DMS153 treated with DMSO at 0.1 percent for 48 hours (cell line): ENCODE results near the gene MFSD6.
"Not testable (repeated sequence)": the region's sequence is repeated elsewhere in the genome, so short reads cannot be mapped to it uniquely, and the experiment has no call there.

Experiments
- DNase-seq: peaks from one replicate; lab custom pipeline; 2025; ENCODE audit not compliant: unreplicated experiment; lab: John Stamatoyannopoulos, UW

Gene MFSD6

DNA sequence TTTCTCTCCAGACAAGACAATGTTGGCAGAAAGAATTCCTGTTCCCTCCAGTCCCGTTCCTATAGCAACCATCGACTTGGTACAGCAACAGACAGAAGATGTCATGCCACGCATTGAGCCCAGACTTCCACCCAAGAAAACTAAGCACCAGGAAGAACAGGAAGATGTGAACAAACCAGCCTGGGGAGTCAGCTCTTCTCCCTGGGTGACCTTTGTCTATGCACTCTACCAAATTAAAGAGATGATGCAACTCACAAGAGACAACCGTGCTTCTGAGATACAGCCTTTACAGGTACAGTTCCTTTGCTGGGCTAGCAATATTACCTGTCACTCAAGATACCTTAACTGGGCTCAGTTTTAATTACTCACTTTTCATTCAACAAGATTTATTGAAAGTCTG lies 89.3 kb downstream of the MFSD6 start:
- no peak for DNase-seq

DNA sequence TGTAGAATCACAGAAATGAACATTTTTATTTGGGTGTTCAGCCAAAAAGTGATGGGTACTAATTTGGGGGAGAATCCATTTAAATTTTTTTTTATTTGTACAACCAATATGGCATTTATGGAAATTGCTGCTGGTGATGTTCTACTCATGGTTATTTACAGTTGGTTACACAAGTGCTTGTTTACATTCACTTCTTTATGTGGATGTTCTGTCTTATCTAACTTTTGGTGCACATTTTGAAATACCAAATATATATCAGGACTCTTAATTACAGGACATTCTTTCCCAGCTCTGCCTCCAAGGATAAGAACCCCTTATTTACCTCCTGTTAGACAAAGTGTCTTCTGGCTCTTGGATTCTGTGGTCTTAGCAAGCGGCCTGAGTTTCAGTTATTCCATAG lies 91.1 kb downstream of the MFSD6 start:
- DNase-seq = no peak

GRCh38 chr2:190500054-190500502 lies 91.9 kb downstream of the MFSD6 start:
- DNase-seq = no peak

- no peak for DNase-seq
Observed at GRCh38 chr2:190501231-190501630, 93.1 kb downstream of the MFSD6 start.

- DNase-seq = no peak
Observed at GRCh38 chr2:190501702-190502407, 93.7 kb downstream of the MFSD6 start.

GRCh38 chr2:190503088-190503487 lies 94.9 kb downstream of the MFSD6 start:
- DNase-seq = no peak

GRCh38 chr2:190504912-190505311 lies 96.8 kb downstream of the MFSD6 start:
- DNase-seq = no peak

- DNase-seq = no peak
Observed at GRCh38 chr2:190505696-190506095, 97.5 kb downstream of the MFSD6 start.

- peak; percentile 90 for DNase-seq
Observed at GRCh38 chr2:190506666-190507065, 98.5 kb downstream of the MFSD6 start.

DNA sequence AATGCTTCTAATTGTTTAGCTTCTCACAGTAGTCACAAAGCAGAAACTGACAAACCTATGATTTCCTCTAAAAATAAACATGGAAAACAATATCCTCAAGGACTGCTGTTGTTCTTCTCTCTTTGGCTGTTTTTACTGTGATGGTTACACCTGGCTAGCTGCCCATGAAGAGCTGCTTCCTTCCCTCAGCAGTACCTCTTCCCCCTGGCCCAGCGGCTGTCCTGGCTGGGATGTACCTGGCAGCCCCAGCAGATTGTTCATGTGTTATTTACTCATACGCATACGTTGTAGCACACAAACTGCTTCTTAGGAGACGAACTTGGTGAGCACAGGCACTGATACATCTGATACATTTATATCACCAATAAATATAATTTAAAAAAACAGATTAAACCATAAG lies 99.0 kb downstream of the MFSD6 start:
- peak; percentile 66 for DNase-seq

GRCh38 chr2:190509895-190510294 lies 101.7 kb downstream of the MFSD6 start:
- not testable (repeated sequence) for DNase-seq

DNA sequence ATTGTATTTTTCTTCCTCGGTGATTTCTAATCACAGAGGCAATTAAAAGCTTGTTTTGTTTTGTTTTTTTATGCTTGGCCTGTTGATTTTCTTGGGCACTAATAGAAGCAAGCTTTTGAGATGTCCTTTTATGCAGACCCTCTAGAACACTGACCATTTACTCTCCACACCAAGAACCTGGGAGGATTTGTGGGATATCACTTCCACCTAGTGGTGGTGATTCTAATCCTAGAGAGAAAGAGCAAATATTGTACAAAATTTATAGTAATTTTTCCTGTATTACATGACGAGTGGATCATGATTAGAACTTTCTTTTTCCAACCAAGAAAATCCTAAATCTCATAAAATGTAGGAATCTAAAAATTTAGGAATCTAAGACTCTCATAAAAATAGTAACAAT lies 102.9 kb downstream of the MFSD6 start:
- DNase-seq = no peak

DNA sequence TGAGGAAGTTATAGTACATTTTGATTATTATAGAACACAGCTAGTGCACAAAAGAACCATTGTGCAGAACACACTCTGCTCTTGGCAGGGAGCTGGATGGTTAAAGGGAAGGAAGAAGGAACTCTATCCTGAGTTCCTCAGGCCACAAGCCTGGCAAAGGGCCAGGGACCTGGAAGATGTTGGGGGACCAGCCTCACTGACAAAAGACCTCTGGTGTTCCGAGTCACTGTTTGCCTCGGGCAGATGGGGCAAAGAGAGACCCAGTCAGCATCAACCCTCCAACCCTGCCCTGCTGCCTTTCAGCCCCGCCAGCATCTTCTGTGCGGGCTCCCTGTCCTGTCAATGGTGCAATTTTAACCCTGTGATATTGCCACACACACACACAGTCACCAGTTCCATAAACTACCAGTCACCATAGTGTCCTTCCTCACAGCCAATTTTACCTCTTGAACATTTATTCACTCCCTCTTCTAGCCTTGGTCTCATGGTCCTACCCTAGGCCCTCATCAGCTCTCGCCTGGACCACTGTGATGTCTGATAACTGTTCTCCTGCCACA lies 104.5 kb downstream of the MFSD6 start:
- no peak for DNase-seq

DNA sequence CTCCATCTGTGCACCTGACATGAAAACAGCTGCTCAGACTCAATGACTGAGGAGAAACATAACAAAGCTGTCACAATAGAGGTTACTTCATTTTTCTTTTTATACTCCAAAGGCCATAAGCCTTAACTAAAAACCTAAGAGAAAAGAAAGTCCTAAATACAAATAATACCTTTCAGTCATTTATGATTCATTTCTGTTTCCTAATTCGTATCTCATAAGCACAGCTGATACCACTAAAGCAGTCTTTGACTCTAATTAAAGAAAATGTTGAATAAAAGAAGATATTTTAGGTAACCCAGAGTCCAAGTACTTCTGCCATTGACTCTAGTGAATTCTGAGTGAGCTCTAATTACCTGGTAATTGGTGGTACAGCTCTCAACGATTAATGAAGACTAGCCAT lies 105.7 kb downstream of the MFSD6 start:
- DNase-seq = no peak

GRCh38 chr2:190514676-190515075 lies 106.5 kb downstream of the MFSD6 start:
- no peak for DNase-seq

GRCh38 chr2:190515687-190516086 lies 107.5 kb downstream of the MFSD6 start:
- DNase-seq = no peak

- DNase-seq = no peak
Observed at GRCh38 chr2:190517468-190517867, 109.3 kb downstream of the MFSD6 start.

GRCh38 chr2:190519975-190520767 lies 112.0 kb downstream of the MFSD6 start:
- no peak for DNase-seq

- no peak for DNase-seq
Observed at GRCh38 chr2:190524928-190525327, 116.8 kb downstream of the MFSD6 start.

GRCh38 chr2:190526105-190526750 lies 118.1 kb downstream of the MFSD6 start:
- DNase-seq = no peak

DNA sequence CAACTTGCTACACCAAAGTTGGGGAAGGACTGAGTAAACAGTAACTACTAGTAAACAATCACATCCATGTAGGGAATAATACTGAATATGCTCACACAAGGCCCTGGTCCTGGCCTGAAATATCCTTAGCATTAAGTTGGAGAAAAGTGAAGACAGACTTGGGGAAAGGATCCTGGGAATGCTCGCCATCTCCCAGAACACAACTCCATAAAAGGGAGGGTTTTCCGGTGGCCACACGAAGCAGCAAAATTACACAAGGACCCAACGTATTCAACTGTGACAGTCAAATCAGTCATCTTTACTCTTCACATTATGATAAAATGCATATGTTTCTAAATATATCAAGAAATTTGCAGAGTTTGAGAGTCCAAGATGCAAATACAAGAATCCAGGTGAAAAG lies 119.1 kb downstream of the MFSD6 start:
- no peak for DNase-seq

GRCh38 chr2:190527918-190528317 lies 119.8 kb downstream of the MFSD6 start:
- no peak for DNase-seq
